AG04449 (cell line): Measurements from ENCODE around the gene PIWIL1.

Experiments used
- CTCF ChIA-PET: fragments of 350-600 bp; formaldehyde crosslinking; extraction: SDS; loops from one replicate; lab custom pipeline; 2021; ENCODE audit warnings: antibody characterized with exemption; lab: Yijun Ruan, JAX
- POLR2A ChIA-PET: fragments of 400-600, 350-600 bp; formaldehyde crosslinking; extraction: SDS; loops from one replicate; lab custom pipeline; 2020; ENCODE audit warnings: antibody characterized with exemption, inconsistent platforms; lab: Yijun Ruan, JAX
- DNase-seq: peaks from one replicate; pipeline ENCODE4 v3.0.0-alpha.2; 2010; ENCODE audit warnings: low read depth, low spot score
- H3K4me3 ChIP-seq: 2 replicates; pipeline ENCODE4 v1.5.1; 2011; ENCODE audit warnings: low read depth, mild to moderate bottlenecking, control low read depth, low read length
- CTCF ChIP-seq: IDR thresholded peaks from one replicate; pipeline ENCODE4 v1.5.1; 2011; ENCODE audit warnings: mild to moderate bottlenecking, moderate library complexity, low read length, control low read depth, inconsistent platforms; ENCODE audit not compliant: insufficient read depth; ENCODE audit errors: missing control alignments

The PIWIL1 gene

DNA sequence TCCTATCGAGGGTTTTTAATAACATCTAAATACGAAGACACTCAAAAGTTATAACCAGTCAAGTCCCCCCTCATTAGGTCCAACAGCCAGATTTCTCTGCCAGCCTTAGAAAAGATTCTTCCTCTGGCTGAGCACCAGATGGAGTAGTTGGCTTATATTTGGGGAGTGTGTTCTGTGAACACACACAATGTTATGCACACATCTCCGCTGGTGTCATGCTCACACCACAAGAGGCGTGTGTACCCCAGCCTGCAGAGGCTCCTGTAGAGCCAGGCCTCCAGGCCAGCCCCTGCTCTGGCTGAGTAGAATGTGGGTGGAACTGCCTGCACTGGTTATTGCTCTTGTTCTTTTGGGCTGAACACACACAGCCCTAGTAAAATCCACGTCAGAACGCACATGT, 64.0 kb downstream of the PIWIL1 start:
- ChIA-PET POLR2A (no interaction called here), CTCF (no interaction called here)
- TF ChIP-seq CTCF = no peak
- H3K4me3 ChIP-seq = no peak overlapping the region
- no peak for DNase-seq

GRCh38 chr12:130405332-130405731, 67.6 kb downstream of the PIWIL1 start:
- CTCF ChIA-PET = no interaction called here
- no peak for TF ChIP-seq CTCF
- POLR2A ChIA-PET = no interaction called here
- DNase-seq = no peak
- H3K4me3 ChIP-seq = no peak overlapping the region

DNA sequence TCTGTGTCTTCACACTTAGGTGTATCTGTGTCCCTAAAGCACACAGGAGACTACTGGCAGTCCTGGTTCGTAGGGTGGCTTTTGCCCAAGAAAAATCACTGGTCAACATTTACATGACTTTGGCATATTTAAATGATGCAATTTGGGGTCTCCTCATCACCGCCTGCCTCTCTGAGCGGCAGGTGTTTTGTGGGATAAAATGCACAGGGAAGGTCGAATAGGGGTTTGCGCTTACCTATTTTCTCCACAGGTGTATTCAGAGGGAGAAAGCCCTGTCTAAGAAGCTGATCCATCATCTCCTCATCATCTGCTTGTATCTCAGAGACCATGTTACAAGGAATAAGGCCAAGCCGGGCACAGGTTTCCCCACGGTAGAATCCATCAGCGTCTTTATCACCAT, 74.7 kb downstream of the PIWIL1 start:
- ChIA-PET POLR2A (no interaction called here), CTCF (no interaction called here)
- H3K4me3 ChIP-seq = no peak overlapping the region
- DNase-seq = no peak
- no peak for TF ChIP-seq CTCF

GRCh38 chr12:130413909-130414308, 76.2 kb downstream of the PIWIL1 start:
- no peak overlapping the region for H3K4me3 ChIP-seq
- ChIA-PET CTCF (no interaction called here), POLR2A (no interaction called here)
- no peak for DNase-seq
- no peak for TF ChIP-seq CTCF

- no peak overlapping the region for H3K4me3 ChIP-seq
- TF ChIP-seq CTCF = no peak
- POLR2A ChIA-PET = no interaction called here
- no peak for DNase-seq
- CTCF ChIA-PET = no interaction called here
Observed at GRCh38 chr12:130414381-130414780, 76.7 kb downstream of the PIWIL1 start.

- ChIA-PET POLR2A (no interaction called here), CTCF (no interaction called here)
- TF ChIP-seq CTCF = no peak
- no peak overlapping the region for H3K4me3 ChIP-seq
- DNase-seq = no peak
Observed at GRCh38 chr12:130418251-130418650, 80.6 kb downstream of the PIWIL1 start.
